HG02884 (cell line): Measurements from ENCODE around the gene GPR148.

Experiments
- ATAC-seq: cut with Tn5 transposase; IDR thresholded peaks from one replicate; pipeline ENCODE4 v1.9.1; 2021; ENCODE audit warnings: mild to moderate bottlenecking, moderate library complexity; ENCODE audit not compliant: unreplicated experiment

The GPR148 gene

GRCh38 chr2:130768191-130768855 is 39.5 kb downstream of the GPR148 start:
- no peak for ATAC-seq

GRCh38 chr2:130769343-130769907 is 40.6 kb downstream of the GPR148 start:
- ATAC-seq: no peak

- no peak for ATAC-seq
Measured at GRCh38 chr2:130776550-130776949, 47.7 kb downstream of the GPR148 start.

- ATAC-seq: no peak
Measured at GRCh38 chr2:130778781-130779180, 49.9 kb downstream of the GPR148 start.
